ENCODE data around the gene ME2.

DNA sequence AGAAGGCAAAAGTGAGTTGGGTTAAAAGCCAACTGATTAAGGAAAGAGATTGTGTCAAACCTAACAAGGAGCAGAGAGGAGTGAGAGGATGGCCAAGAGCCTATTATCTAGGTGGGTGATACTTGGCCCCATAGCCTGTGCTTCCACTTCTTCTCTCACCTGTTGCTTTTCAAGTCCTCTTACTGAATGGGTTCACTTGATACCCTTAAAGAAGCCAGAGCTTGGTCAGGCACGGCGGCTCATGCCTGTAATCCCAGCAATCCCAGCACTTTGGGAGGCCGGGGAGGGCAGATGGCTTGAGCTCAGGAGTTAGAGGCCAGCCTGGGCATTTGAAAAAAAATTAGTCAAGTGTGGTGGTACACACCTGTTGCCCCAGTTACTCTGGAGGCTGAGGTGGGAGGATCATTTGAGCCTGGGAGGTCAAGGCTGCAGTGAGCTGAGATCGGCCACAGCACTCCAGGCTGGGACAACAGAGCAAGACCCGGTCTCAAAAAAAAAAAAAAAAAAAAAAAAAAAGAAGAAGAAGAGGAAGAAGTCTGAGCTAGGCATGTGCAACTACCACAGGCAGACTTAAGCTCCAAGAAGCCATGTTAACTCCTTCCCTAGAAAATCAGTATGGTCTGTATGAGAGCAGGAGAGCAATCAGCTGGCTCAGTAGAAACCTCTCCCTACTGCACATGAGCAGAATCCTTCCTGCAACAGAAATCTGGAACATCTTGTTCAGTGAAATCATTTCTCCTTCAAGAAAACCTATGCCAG lies 28.4 kb upstream of the ME2 start:
- TF ChIP-seq EP300 (IDR thresholded peaks at IDR 0.05), result no peak
- TF ChIP-seq, protein P1, sequence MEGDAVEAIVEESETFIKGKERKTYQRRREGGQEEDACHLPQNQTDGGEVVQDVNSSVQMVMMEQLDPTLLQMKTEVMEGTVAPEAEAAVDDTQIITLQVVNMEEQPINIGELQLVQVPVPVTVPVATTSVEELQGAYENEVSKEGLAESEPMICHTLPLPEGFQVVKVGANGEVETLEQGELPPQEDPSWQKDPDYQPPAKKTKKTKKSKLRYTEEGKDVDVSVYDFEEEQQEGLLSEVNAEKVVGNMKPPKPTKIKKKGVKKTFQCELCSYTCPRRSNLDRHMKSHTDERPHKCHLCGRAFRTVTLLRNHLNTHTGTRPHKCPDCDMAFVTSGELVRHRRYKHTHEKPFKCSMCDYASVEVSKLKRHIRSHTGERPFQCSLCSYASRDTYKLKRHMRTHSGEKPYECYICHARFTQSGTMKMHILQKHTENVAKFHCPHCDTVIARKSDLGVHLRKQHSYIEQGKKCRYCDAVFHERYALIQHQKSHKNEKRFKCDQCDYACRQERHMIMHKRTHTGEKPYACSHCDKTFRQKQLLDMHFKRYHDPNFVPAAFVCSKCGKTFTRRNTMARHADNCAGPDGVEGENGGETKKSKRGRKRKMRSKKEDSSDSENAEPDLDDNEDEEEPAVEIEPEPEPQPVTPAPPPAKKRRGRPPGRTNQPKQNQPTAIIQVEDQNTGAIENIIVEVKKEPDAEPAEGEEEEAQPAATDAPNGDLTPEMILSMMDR (IDR thresholded peaks at IDR 0.05), result no peak
- TF ChIP-seq POLR2A (IDR thresholded peaks at IDR 0.05; ENCODE audit: low read depth), result no peak
- no peak for TF ChIP-seq POLR2AphosphoS5 (IDR thresholded peaks at IDR 0.05)
